Measurements from ENCODE around the gene CCDC197.

CCDC197 gene

DNA sequence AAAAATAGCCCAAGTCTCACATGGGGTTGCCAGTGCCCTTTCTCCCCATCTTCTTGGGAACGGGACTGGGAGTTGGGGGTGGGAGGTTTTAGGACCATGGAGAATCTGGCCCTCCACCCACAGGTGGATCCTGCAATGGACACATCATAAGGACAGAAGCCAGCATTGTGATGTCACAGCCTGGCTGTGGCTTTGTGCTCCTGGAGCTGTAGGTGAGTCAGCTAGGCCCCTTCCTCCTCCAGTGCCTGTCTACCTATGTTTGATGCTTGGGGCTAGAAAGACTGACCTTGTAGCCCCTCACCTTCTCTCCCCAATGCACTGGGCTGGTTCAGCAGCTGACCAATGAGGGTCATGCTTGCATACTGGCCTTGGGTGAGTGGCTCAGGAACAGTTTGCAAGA, at the start of gene CCDC197:
Gene CCDC197 (plus strand): TSS at position 220 of the 400 bp plus-strand sequence. CDS start 831 bp downstream, outside the sequence.
- no peak for DNase-seq (ENCODE audit: low read depth)
- TF ChIP-seq, protein P1, sequence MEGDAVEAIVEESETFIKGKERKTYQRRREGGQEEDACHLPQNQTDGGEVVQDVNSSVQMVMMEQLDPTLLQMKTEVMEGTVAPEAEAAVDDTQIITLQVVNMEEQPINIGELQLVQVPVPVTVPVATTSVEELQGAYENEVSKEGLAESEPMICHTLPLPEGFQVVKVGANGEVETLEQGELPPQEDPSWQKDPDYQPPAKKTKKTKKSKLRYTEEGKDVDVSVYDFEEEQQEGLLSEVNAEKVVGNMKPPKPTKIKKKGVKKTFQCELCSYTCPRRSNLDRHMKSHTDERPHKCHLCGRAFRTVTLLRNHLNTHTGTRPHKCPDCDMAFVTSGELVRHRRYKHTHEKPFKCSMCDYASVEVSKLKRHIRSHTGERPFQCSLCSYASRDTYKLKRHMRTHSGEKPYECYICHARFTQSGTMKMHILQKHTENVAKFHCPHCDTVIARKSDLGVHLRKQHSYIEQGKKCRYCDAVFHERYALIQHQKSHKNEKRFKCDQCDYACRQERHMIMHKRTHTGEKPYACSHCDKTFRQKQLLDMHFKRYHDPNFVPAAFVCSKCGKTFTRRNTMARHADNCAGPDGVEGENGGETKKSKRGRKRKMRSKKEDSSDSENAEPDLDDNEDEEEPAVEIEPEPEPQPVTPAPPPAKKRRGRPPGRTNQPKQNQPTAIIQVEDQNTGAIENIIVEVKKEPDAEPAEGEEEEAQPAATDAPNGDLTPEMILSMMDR (IDR thresholded peaks at IDR 0.05; ENCODE audit: low read depth, low read length, missing control alignments) = no peak

DNA sequence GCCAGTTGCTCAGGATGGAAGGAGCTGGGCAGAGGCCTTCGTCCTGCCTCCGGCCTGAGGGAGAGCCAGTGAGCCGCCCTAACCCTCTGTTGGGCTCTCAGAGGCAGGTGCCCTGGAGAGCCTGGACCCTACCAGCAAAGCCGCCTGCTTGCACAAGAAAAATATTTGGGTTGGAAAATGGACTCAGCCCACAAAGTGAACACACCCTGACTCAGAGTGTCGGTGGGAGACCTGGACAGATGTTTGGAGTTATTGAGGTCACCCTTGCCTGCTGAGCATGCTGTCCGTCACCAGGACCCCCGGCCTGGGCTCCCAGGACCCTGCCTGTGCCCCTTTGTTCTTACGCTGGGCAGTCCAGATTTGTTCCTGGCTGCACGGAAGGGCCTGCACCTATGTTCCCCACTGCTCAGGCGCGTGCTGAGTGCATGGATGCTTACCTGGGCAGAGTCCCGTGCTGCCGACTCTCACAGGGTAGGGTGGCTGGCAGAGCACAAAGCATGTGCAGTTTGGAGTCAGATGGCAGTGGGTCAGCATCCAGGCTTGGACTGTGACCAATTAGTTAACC, 47.5 kb upstream of the CCDC197 start:
- DNase-seq (ENCODE audit: low read depth) = no peak
- TF ChIP-seq, protein P1 (IDR thresholded peaks at IDR 0.05; ENCODE audit: low read depth, low read length, missing control alignments) = no peak
- no peak overlapping the region for H3K4me3 ChIP-seq (ENCODE audit: low read depth, low read length)

More for the DNA sequence above, at the start of gene CCDC197:
- H3K4me3 ChIP-seq (ENCODE audit: low read depth, low read length) = no peak within 1 kb of the TSS

DNA sequence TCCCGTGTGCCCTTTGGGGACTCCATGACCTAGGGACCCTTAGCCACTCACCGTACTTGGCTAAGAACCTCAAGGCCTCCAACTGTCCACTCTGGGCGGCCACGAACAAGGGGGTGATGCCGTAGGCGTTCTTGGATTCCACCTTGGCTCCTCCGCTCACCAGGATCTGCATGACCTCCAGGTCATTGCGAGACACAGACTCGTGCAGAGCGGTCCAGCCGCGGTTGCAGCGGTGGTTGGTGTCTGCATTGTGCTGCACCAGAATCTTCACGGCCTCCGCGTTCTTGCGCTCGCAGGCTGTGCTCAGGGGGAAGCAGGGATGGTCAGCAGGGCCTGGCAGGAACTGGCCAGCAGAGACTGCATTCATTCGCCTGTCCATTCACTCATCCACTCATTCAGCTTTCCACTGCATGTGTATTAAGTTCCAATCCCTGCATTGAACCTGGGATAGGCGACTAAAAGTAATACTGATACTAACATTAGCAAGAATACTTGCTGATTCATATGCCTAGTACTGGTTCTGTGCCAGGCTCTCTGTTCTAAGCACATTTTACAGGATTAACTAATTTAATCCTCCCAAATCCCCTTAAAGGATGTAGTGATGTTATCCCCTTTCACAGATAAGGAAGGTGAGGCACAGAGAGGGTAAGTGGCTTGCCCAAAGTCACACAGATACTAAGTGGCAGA, 46.0 kb upstream of the CCDC197 start:
- TF ChIP-seq, protein P1 (IDR thresholded peaks at IDR 0.05; ENCODE audit: low read depth, low read length, missing control alignments) = no peak
- no peak for DNase-seq (ENCODE audit: low read depth)
- H3K4me3 ChIP-seq (ENCODE audit: low read depth, low read length) = no peak overlapping the region

DNA sequence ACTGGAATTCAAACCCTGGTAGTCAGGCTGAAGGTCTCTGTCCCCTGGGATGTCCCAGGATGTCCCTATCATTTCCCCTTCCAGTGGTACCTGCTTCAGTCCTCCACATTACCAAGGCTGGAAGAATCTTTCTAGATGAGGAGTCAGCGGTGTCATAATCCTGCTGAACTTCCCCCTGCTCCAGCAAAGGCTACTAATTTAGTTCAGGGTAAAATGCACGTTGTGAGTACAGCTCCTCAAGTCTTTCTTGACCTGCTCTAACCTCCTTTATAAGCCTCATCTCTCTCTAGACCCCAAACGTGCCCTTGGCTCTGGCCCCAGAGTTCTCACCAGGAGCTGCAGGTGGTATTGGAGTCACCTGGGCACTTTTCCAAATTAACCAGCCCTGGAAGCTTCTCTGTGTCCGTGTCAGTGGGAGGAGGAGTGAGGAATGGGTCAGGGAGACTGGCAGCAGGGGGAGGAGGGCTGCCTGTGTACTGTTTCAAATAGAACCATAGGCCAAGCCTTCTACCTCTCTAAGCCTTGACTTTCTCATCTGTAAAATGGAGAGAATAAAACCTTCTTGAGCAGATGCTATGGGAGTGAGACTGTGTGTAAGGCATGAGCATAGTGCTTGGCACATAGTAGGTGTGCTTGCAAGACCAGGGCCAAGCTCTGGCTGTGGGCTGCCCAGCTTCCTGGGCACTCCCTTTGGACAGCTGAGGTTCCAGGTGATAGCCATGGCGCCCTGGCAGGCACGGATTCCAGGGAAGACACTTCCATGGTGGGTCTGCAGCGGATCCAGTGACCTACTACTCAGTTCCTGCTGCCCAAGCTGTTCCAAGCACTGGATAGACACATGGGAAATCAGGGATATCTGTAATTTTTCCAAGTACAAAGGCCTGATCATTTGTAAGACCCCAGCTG, 45.2 kb upstream of the CCDC197 start:
- DNase-seq (ENCODE audit: low read depth) = no peak
- TF ChIP-seq, protein P1 (IDR thresholded peaks at IDR 0.05; ENCODE audit: low read depth, low read length, missing control alignments) = no peak
- H3K4me3 ChIP-seq (ENCODE audit: low read depth, low read length) = no peak overlapping the region

DNA sequence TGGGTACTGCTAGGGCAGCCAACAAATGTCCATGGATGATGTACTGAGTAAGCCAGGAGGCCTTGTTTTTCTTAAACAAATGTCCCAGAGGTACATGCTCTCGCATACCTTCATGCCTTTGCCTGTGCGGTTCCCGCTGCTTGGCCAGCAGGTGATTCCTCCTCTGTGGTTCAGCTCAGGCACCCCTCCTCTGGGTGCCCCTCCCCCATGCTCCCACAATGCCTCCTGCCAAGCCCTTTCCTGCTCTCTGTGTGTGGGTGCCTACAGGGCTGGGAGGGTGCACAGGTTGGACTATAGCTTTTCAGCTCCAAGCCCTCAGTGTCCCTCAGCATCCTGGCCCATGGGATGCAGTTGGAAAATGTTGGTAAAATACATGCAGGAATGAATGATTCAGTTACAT, 44.3 kb upstream of the CCDC197 start:
- no peak overlapping the region for H3K4me3 ChIP-seq (ENCODE audit: low read depth, low read length)
- DNase-seq (ENCODE audit: low read depth) = no peak
- TF ChIP-seq, protein P1 (IDR thresholded peaks at IDR 0.05; ENCODE audit: low read depth, low read length, missing control alignments) = no peak

DNA sequence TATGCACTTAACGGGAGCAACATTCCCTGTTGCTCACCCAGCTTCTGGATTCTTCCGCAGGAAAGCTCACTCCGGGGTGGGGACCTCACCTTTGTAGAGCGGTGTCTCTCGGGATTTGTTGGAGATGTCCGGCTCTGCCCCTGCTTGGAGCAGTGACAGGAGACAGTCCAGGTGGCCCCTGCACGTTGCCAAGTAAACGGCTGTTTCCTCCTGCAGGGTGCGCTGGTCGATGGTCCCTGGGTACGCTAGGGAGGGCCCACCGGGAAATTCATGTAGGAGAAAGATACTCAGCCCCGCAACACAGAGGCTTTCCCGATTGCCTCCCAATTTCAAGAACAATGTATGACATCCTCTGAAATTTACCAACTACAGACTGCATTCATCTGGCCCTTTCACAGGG, 43.8 kb upstream of the CCDC197 start:
- peak overlapping the region; percentile 57; the same call in 1 of the 2 replicates for H3K4me3 ChIP-seq (ENCODE audit: low read depth, low read length)
- TF ChIP-seq, protein P1 (IDR thresholded peaks at IDR 0.05; ENCODE audit: low read depth, low read length, missing control alignments) = no peak
- DNase-seq (ENCODE audit: low read depth) = no peak
